CD8-positive, alpha-beta memory T cell (primary cell): Measurements from ENCODE around the gene MPV17L2. TPM values are rescaled to one million over a fixed set of nuclear protein-coding genes. Genes with fewer than 3 reads are reported as not detected.
A peak's percentile ranks its signal among the peaks of the same experiment; 100 is the strongest.

Experiments
- CTCF ChIA-PET: fragments of 350-600 bp; sonication (Branson Sonifier 250); formaldehyde crosslinking; loops from one replicate; lab custom pipeline; 2021; ENCODE audit warnings: antibody characterized with exemption; lab: Charles Lee
- POLR2A ChIA-PET: fragments of 350-600 bp; sonication (Branson Sonifier 250); formaldehyde crosslinking; loops from one replicate; lab custom pipeline; 2021; ENCODE audit warnings: antibody characterized with exemption; lab: Charles Lee
- DNase-seq, 5 donors: peaks; one replicate each; pipeline versions ENCODE4 v3.0.0 to v3.0.0-alpha.2; 2020 to 2022; ENCODE audit warnings: mixed read lengths in 1 of 5
- H3K27ac ChIP-seq: one replicate; pipeline ENCODE4 v1.7.0; 2013; ENCODE audit warnings: low read depth, mild to moderate bottlenecking, low read length, moderate library complexity
- H3K27me3 ChIP-seq: 2 replicates; pipeline ENCODE4 v1.7.0; 2013; ENCODE audit warnings: low read length, mild to moderate bottlenecking; ENCODE audit not compliant: insufficient read depth, poor library complexity, severe bottlenecking
- H3K36me3 ChIP-seq: 2 replicates; pipeline ENCODE4 v1.7.0; 2013; ENCODE audit warnings: mild to moderate bottlenecking, low read length, moderate library complexity; ENCODE audit not compliant: insufficient read depth
- H3K4me1 ChIP-seq: 2 replicates; pipeline ENCODE4 v1.7.0; 2013; ENCODE audit warnings: mild to moderate bottlenecking, low read length, moderate library complexity; ENCODE audit not compliant: insufficient read depth
- H3K4me3 ChIP-seq: 2 replicates; pipeline ENCODE4 v1.7.0; 2013; ENCODE audit warnings: mild to moderate bottlenecking, low read length
- H3K9me3 ChIP-seq: 2 replicates; pipeline ENCODE4 v1.7.0; 2013; ENCODE audit warnings: mild to moderate bottlenecking, low read length
- H3K27ac Mint-ChIP-seq, 8 donors: one replicate each; pipeline ENCODE4 v1.8.0; 2020 to 2021; ENCODE audit warnings: mixed read lengths in 8 of 8, mild to moderate bottlenecking in 6 of 8, inconsistent platforms in 3 of 8, moderate library complexity in 3 of 8
- H3K27me3 Mint-ChIP-seq, 2 donors: one replicate each; pipeline ENCODE4 v1.8.0; 2020 to 2021; ENCODE audit warnings: mixed read lengths in 2 of 2, mild to moderate bottlenecking in 1 of 2, moderate library complexity in 1 of 2
- H3K36me3 Mint-ChIP-seq, 3 donors: one replicate each; pipeline ENCODE4 v1.8.0; 2020 to 2021; ENCODE audit warnings: mixed read lengths in 3 of 3, inconsistent platforms in 1 of 3, mild to moderate bottlenecking in 1 of 3
- H3K4me1 Mint-ChIP-seq, 3 donors: one replicate each; pipeline ENCODE4 v1.8.0; 2020 to 2021; ENCODE audit warnings: mixed read lengths in 3 of 3, inconsistent platforms in 1 of 3, mild to moderate bottlenecking in 1 of 3
- H3K4me3 Mint-ChIP-seq, 7 donors: one replicate each; pipeline ENCODE4 v1.8.0; 2020 to 2021; ENCODE audit warnings: mixed read lengths in 7 of 7, mild to moderate bottlenecking in 6 of 7, moderate library complexity in 4 of 7, inconsistent platforms in 2 of 7
- H3K9me3 Mint-ChIP-seq, 5 donors: one replicate each; pipeline ENCODE4 v1.8.0; 2020 to 2022; ENCODE audit warnings: mixed read lengths in 5 of 5, mild to moderate bottlenecking in 3 of 5, moderate library complexity in 2 of 5, inconsistent platforms in 1 of 5
- polyA plus RNA-seq: library from polyadenylated mRNA; unstranded; fragments of 300-500 nt; fragmentation: Illumina TruSeq; gene quantifications from one replicate; pipeline ENCODE4 v1.2.3, GENCODE V29; 2021
- total RNA-seq, 2 experiments: library from RNA; stranded (reverse); gene quantifications; one replicate each; pipeline ENCODE4 v1.2.3, GENCODE V29; 2021

The MPV17L2 gene
- total RNA-seq, result 10 to 100 TPM; 24.2 to 24.6 TPM
- 12.6 TPM for polyA plus RNA-seq

- Histone ChIP-seq H3K4me1 (peaks cover 16% of the 10 kb centered on the region), H3K36me3 (peaks cover 6% of the 10 kb centered on the region), H3K4me3 (peak within 1 kb of the TSS; percentile 74), H3K27me3 (no peaks in the 10 kb centered on the region), H3K9me3 (no peaks in the 10 kb centered on the region), H3K27ac (peak within 1 kb of the TSS; percentile 71)
- H3K27ac Mint-ChIP-seq, result peak within 1 kb of the TSS; percentile 76 to 98 (median 96)
- H3K27me3 Mint-ChIP-seq, result peaks cover 0 to 3% of the 10 kb centered on the region in 2 donors
- peaks cover 0 to 2% (median 0%) of the 10 kb centered on the region in 5 donors for H3K9me3 Mint-ChIP-seq
- DNase-seq, result peak; percentile 98 to 99 (median 99)
- ChIA-PET POLR2A (interaction anchor here (0.6 to 3.1 kb wide), 10 partner anchors 11 to 159 kb away, joined by 3 to 40 read pairs (median 5); partner anchors contain the start of genes IL12RB1, JUND, LSM4 and RAB3A), CTCF (interaction anchor here (0.7 to 4.5 kb wide), 21 partner anchors 10 to 224 kb away, joined by 3 to 49 read pairs (median 5); partner anchors contain the start of genes IFI30 and RAB3A)
- peaks cover 0 to 24% (median 0%) of the 10 kb centered on the region in 3 donors for H3K36me3 Mint-ChIP-seq
- peaks cover 21 to 28% (median 22%) of the 10 kb centered on the region in 3 donors for H3K4me1 Mint-ChIP-seq
- peak within 1 kb of the TSS; percentile 82 to 95 (median 89) for H3K4me3 Mint-ChIP-seq
These were observed at the start of gene MPV17L2 for GRCh38 chr19:18192673-18193387. MPV17L2 (plus strand) TSS chr19:18193218; CDS start chr19:18193282, 64 bp downstream.

- Mint-ChIP-seq H3K27ac (peak overlapping the region in 1 of 8 donors; percentile 57), H3K4me1 (peaks cover 0 to 6% (median 6%) of the 10 kb centered on the region in 3 donors), H3K36me3 (peaks cover 4 to 82% (median 12%) of the 10 kb centered on the region in 3 donors), H3K4me3 (no peak overlapping the region), H3K27me3 (no peaks in the 10 kb centered on the region), H3K9me3 (no peaks in the 10 kb centered on the region)
- Histone ChIP-seq H3K4me3 (no peak overlapping the region), H3K27me3 (no peaks in the 10 kb centered on the region), H3K4me1 (no peaks in the 10 kb centered on the region), H3K9me3 (no peaks in the 10 kb centered on the region), H3K27ac (no peak overlapping the region), H3K36me3 (peaks cover 46% of the 10 kb centered on the region)
- ChIA-PET CTCF (interaction anchor here (1.2 to 2.2 kb wide), 3 partner anchors 8 to 135 kb away, joined by 3 to 5 read pairs (median 4); partner anchors contain the start of gene PIK3R2), POLR2A (interaction anchor here (0.5 kb wide), 1 partner anchor 11 kb away, joined by 3 read pairs; no protein-coding TSS in a partner anchor)
- DNase-seq, result no peak
These were observed 49.1 kb upstream of the MPV17L2 start for GRCh38 chr19:18143902-18144301.

- Mint-ChIP-seq H3K27ac (peak overlapping the region in 1 of 8 donors; percentile 57), H3K36me3 (peaks cover 4 to 79% (median 10%) of the 10 kb centered on the region in 3 donors), H3K4me3 (no peak overlapping the region), H3K9me3 (no peaks in the 10 kb centered on the region), H3K4me1 (peaks cover 0 to 8% (median 7%) of the 10 kb centered on the region in 3 donors), H3K27me3 (no peaks in the 10 kb centered on the region)
- Histone ChIP-seq H3K27ac (no peak overlapping the region), H3K9me3 (no peaks in the 10 kb centered on the region), H3K4me1 (no peaks in the 10 kb centered on the region), H3K36me3 (peaks cover 46% of the 10 kb centered on the region), H3K27me3 (no peaks in the 10 kb centered on the region), H3K4me3 (no peak overlapping the region)
- CTCF ChIA-PET, result interaction anchor here (1.2 to 2.2 kb wide), 3 partner anchors 8 to 135 kb away, joined by 3 to 5 read pairs (median 4); partner anchors contain the start of gene PIK3R2
- DNase-seq, result no peak
- POLR2A ChIA-PET, result interaction anchor here (0.5 kb wide), 1 partner anchor 10 kb away, joined by 3 read pairs; no protein-coding TSS in a partner anchor
These were observed 48.7 kb upstream of the MPV17L2 start for GRCh38 chr19:18144361-18144760.

GRCh38 chr19:18144906-18145305 is 48.1 kb upstream of the MPV17L2 start:
- Histone ChIP-seq H3K9me3 (no peaks in the 10 kb centered on the region), H3K36me3 (peaks cover 46% of the 10 kb centered on the region), H3K27ac (no peak overlapping the region), H3K4me3 (no peak overlapping the region), H3K27me3 (no peaks in the 10 kb centered on the region), H3K4me1 (no peaks in the 10 kb centered on the region)
- Mint-ChIP-seq H3K4me3 (no peak overlapping the region), H3K27me3 (no peaks in the 10 kb centered on the region), H3K9me3 (no peaks in the 10 kb centered on the region), H3K27ac (peak overlapping the region in 2 of 8 donors; percentile 11 to 58), H3K36me3 (peaks cover 4 to 79% (median 10%) of the 10 kb centered on the region in 3 donors), H3K4me1 (peaks cover 0 to 9% (median 8%) of the 10 kb centered on the region in 3 donors)
- POLR2A ChIA-PET, result no interaction called here
- CTCF ChIA-PET, result interaction anchor here (0.6 to 1.3 kb wide), 3 partner anchors 32 to 205 kb away, joined by 3 to 4 read pairs (median 3); no protein-coding TSS in a partner anchor
- DNase-seq, result no peak

GRCh38 chr19:18145391-18145999 is 47.5 kb upstream of the MPV17L2 start:
- POLR2A ChIA-PET, result no interaction called here
- H3K36me3 ChIP-seq, result peaks cover 43% of the 10 kb centered on the region

GRCh38 chr19:18147396-18147795 is 45.6 kb upstream of the MPV17L2 start:
- no peak overlapping the region for H3K27ac ChIP-seq
- Mint-ChIP-seq H3K4me3 (no peak overlapping the region), H3K9me3 (no peaks in the 10 kb centered on the region), H3K27me3 (no peaks in the 10 kb centered on the region), H3K4me1 (peaks cover 11 to 21% (median 17%) of the 10 kb centered on the region in 3 donors), H3K36me3 (peaks cover 0 to 67% (median 5%) of the 10 kb centered on the region in 3 donors), H3K27ac (peak overlapping the region in 3 of 8 donors; percentile 8 to 77 (median 45))
- no peak overlapping the region for H3K4me3 ChIP-seq
- no peaks in the 10 kb centered on the region for H3K27me3 ChIP-seq
- CTCF ChIA-PET, result no interaction called here
- peaks cover 11% of the 10 kb centered on the region for H3K4me1 ChIP-seq
- POLR2A ChIA-PET, result no interaction called here
- H3K36me3 ChIP-seq, result peaks cover 36% of the 10 kb centered on the region
- DNase-seq, result no peak
- H3K9me3 ChIP-seq, result no peaks in the 10 kb centered on the region

More at GRCh38 chr19:18145391-18145999, 47.5 kb upstream of the MPV17L2 start:
- peaks cover under 1 to 77% (median 7%) of the 10 kb centered on the region in 3 donors for H3K36me3 Mint-ChIP-seq
- DNase-seq, result no peak
- Histone ChIP-seq H3K4me3 (no peak overlapping the region), H3K4me1 (no peaks in the 10 kb centered on the region), H3K27ac (no peak overlapping the region), H3K9me3 (no peaks in the 10 kb centered on the region), H3K27me3 (no peaks in the 10 kb centered on the region)
- peaks cover 0 to 9% (median 8%) of the 10 kb centered on the region in 3 donors for H3K4me1 Mint-ChIP-seq
- H3K9me3 Mint-ChIP-seq, result no peaks in the 10 kb centered on the region
- H3K27ac Mint-ChIP-seq, result peak overlapping the region in 3 of 8 donors; percentile 11 to 76 (median 58)
- H3K27me3 Mint-ChIP-seq, result no peaks in the 10 kb centered on the region
- CTCF ChIA-PET, result interaction anchor here (0.6 to 1.4 kb wide), 4 partner anchors 32 to 206 kb away, joined by 3 to 4 read pairs (median 3); no protein-coding TSS in a partner anchor
- H3K4me3 Mint-ChIP-seq, result no peak overlapping the region

GRCh38 chr19:18149596-18149975 is 43.4 kb upstream of the MPV17L2 start:
- POLR2A ChIA-PET, result interaction anchor here (0.7 kb wide), 1 partner anchor 59 kb away, joined by 4 read pairs; no protein-coding TSS in a partner anchor
- H3K4me1 ChIP-seq, result peaks cover 20% of the 10 kb centered on the region
- CTCF ChIA-PET, result interaction anchor here (1.0 to 1.2 kb wide), 2 partner anchors 18 to 36 kb away, joined by 3 read pairs; no protein-coding TSS in a partner anchor
- Mint-ChIP-seq H3K27me3 (no peaks in the 10 kb centered on the region), H3K9me3 (no peaks in the 10 kb centered on the region), H3K27ac (peak overlapping the region in 3 of 8 donors; percentile 56 to 78 (median 64)), H3K4me1 (peaks cover 24 to 31% (median 28%) of the 10 kb centered on the region in 3 donors), H3K36me3 (peaks cover 0 to 50% (median 5%) of the 10 kb centered on the region in 3 donors), H3K4me3 (peak overlapping the region in 1 of 7 donors; percentile 20)
- no peaks in the 10 kb centered on the region for H3K9me3 ChIP-seq
- DNase-seq, result no peak
- H3K4me3 ChIP-seq, result no peak overlapping the region
- no peak overlapping the region for H3K27ac ChIP-seq
- H3K27me3 ChIP-seq, result no peaks in the 10 kb centered on the region
- H3K36me3 ChIP-seq, result peaks cover 21% of the 10 kb centered on the region
